Activated CD4-positive, alpha-beta T cell treated with anti-CD3 and anti-CD28 coated beads for 1 hour (primary cell): ENCODE measurements around the gene GLRX.
"Not testable (repeated sequence)": the region's sequence is repeated elsewhere in the genome, so short reads cannot be mapped to it uniquely, and the experiment has no call there.

ENCODE experiments used
- DNase-seq: peaks from one replicate; pipeline ENCODE4 v3.0.0-alpha.2; 2020

The GLRX gene

GRCh38 chr5:95851141-95851540 lies 28.6 kb upstream of the GLRX start:
- DNase-seq, result not testable (repeated sequence)

GRCh38 chr5:95850391-95850894 lies 27.9 kb upstream of the GLRX start:
- no peak for DNase-seq

- DNase-seq, result no peak
Measured at GRCh38 chr5:95848701-95849100, 26.2 kb upstream of the GLRX start.

GRCh38 chr5:95847261-95847592 lies 24.7 kb upstream of the GLRX start:
- no peak for DNase-seq

- peak; percentile 59 for DNase-seq
Measured at GRCh38 chr5:95846554-95847260, 24.2 kb upstream of the GLRX start.

- DNase-seq, result no peak
Measured at GRCh38 chr5:95845391-95845790, 22.9 kb upstream of the GLRX start.

- no peak for DNase-seq
Measured at GRCh38 chr5:95843733-95844223, 21.3 kb upstream of the GLRX start.

- DNase-seq, result peak; percentile 44
Measured at GRCh38 chr5:95842854-95843544, 20.5 kb upstream of the GLRX start.

- no peak for DNase-seq
Measured at GRCh38 chr5:95841914-95842812, 19.6 kb upstream of the GLRX start.

- DNase-seq, result no peak
Measured at GRCh38 chr5:95840956-95841705, 18.6 kb upstream of the GLRX start.

GRCh38 chr5:95839658-95840057 lies 17.1 kb upstream of the GLRX start:
- DNase-seq, result no peak

GRCh38 chr5:95838556-95838955 lies 16.0 kb upstream of the GLRX start:
- DNase-seq, result no peak

- no peak for DNase-seq
Measured at GRCh38 chr5:95838001-95838520, 15.5 kb upstream of the GLRX start.

- no peak for DNase-seq
Measured at GRCh38 chr5:95837492-95837891, 15.0 kb upstream of the GLRX start.

- DNase-seq, result not testable (repeated sequence)
Measured at GRCh38 chr5:95836971-95837370, 14.4 kb upstream of the GLRX start.

- DNase-seq, result no peak
Measured at GRCh38 chr5:95836544-95836943, 14.0 kb upstream of the GLRX start.

- no peak for DNase-seq
Measured at GRCh38 chr5:95835682-95836385, 13.3 kb upstream of the GLRX start.

GRCh38 chr5:95832664-95833063 lies 10.1 kb upstream of the GLRX start:
- DNase-seq, result no peak

GRCh38 chr5:95830226-95830625 lies 7.7 kb upstream of the GLRX start:
- no peak for DNase-seq

- no peak for DNase-seq
Measured at GRCh38 chr5:95827892-95828246, 5.3 kb upstream of the GLRX start.
